AG20443 (cell line): ENCODE results near the gene FKBP10.
"Not testable (repeated sequence)": the region's sequence is repeated elsewhere in the genome, so short reads cannot be mapped to it uniquely, and the experiment has no call there.

Experiments
- DNase-seq: peaks from one replicate; pipeline ENCODE4 v3.0.0; 2012; ENCODE audit warnings: low spot score, mixed read lengths

The FKBP10 gene, protein sequence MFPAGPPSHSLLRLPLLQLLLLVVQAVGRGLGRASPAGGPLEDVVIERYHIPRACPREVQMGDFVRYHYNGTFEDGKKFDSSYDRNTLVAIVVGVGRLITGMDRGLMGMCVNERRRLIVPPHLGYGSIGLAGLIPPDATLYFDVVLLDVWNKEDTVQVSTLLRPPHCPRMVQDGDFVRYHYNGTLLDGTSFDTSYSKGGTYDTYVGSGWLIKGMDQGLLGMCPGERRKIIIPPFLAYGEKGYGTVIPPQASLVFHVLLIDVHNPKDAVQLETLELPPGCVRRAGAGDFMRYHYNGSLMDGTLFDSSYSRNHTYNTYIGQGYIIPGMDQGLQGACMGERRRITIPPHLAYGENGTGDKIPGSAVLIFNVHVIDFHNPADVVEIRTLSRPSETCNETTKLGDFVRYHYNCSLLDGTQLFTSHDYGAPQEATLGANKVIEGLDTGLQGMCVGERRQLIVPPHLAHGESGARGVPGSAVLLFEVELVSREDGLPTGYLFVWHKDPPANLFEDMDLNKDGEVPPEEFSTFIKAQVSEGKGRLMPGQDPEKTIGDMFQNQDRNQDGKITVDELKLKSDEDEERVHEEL

DNA sequence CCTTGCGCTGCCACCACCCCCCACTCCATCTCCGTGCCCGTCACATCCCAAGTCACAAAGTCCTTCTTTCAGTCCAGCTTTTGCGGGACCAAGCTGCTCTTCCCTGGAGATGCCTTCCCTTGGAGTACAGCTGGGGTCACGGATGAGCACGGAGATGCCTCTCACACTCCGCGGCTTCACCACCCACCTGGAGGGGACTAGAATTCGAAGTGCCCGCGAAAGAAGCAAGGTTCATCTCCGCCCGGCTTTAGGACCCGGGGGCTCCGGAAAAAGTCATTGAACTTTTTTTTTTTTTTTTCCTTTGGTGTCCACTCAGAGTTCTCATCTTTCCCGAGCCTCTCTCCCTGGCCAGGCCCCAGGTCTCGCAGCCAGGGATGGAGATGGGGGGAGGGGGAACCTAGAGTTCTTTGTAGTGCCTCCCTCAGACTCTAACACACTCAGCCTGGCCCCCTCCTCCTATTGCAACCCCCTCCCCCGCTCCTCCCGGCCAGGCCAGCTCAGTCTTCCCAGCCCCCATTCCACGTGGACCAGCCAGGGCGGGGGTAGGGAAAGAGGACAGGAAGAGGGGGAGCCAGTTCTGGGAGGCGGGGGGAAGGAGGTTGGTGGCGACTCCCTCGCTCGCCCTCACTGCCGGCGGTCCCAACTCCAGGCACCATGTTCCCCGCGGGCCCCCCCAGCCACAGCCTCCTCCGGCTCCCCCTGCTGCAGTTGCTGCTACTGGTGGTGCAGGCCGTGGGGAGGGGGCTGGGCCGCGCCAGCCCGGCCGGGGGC, at the start of gene FKBP10:
TSS of gene FKBP10 (plus strand) at position 624 of the 771 bp plus-strand sequence. CDS start at position 655, 31 bp downstream.
- DNase-seq, result peak; percentile 92

DNA sequence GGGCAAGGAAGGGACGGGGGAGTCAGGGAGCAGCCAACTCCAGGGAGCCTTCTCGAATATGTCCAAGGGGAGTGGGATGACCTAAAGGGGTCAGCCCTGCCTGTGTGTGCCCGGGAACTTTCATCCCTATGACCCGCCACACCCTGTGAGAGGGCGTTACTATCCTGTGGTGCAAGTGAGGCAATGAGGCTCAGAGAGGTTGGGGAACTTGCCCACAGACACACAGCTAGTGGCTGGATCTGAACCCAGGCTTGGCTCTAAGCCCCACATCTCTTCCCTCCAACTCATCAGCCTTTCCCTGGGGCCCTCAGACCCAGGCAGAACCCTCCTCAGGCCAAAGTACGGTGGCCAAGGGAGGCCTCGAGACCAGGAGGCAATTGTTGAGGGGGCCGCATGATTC, 49.5 kb upstream of the FKBP10 start:
- no peak for DNase-seq

DNA sequence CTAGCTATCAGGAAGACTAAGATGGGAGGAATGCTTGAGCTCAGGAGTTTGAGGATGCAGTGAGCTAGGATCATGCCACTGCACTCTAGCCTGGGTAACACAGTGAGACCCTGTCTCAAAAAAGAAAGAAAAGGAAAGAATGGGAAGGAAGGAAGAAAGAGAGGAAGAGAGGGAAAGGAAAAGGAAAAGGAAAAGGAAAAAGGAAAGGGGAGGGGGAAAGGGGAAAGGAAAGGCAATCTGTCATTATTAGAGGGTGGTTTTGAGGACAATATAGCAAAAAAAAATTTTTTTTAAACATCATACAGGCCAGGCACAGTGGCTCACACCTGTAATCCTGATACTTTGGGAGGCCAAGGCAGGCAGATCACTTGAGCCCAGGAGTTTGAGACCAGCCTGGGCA, 46.7 kb upstream of the FKBP10 start:
- DNase-seq, result no peak

DNA sequence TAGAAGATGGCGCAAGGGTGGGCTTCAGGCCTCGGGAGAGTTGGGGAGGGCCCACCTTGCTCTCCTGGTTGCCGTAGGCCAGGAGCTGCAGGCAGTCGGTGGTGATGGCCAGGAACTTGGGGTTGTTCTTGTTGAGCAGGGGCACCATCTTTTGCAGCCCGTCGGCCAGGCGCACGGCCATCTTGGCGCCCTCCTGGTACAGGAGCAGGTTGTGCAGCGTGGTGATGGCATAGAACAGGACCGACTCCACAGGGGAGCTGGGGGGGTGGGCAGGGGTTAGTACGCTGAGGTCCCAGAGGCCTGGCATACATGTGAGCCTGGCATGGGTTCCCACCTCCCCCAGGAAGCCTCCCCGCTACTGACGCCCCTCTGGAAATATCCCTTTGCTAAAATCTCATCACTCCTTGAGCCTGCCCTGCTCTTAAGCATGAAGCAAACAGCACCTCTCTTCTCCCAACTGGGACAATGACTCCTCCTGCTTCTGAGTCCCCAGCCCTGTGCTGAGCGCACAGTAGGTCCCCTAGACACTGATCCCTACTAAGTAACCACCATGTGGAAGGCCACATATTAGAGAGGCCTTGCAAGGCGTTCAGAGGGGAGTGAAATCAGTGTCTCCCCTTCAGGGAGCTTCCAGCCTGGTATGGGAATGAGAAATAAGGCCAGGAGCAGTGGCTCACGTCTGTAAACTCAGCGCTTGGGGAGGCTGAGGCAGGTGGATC, 45.3 kb upstream of the FKBP10 start:
- DNase-seq, result no peak

DNA sequence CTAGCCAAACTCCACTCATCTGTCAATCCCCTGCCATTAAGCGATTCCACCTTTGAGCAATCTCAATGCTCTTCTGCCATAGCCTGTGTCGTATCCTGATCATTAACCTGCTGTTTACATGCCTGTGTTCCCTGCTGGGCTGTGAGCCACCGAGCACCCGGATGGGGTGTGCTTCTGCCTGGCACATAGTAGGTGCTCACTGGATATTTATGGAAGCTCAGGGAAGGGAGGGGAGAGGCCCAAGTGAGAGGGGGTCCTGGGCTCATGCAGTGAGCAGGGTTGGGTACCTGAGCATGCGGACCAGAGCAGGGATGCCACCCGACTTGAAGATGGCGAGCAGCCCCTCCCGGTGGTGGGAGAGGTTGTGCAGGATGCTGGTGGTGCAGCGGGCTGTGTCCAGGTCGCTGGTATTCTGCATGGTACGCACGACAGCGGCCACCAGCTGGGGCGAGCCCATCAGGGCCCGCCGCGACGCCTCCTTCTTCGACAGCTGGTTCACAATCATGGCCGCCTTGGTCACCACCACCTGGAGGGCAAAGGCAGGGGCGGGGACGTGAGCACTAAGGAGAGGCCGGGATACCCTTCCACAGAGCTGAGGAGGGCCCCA, 44.0 kb upstream of the FKBP10 start:
- DNase-seq, result no peak

DNA sequence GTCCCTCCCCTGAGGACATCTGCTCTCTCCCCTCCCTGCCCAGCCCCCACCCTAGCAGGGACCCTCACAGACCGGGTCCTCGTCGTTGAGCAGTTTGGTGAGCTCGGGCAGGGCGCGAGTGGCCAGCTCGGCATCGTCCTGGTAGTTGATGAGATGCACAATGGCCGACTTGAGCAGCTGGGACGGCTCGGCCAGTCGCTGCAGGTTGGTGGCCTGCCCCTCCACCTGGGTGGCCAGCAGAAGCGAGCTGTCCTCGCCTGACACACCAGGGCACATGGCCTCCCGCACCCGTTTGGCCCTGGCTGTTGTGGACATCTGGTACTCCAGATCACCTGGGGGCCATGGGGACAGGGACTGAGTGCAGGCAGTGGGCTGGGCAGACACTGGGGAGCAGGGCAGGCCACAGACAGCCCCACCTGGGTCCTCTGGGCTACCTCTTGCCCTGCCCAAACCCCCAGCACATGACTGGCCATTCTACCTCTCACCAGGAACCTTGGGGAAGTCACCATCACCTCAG, 43.4 kb upstream of the FKBP10 start:
- no peak for DNase-seq

DNA sequence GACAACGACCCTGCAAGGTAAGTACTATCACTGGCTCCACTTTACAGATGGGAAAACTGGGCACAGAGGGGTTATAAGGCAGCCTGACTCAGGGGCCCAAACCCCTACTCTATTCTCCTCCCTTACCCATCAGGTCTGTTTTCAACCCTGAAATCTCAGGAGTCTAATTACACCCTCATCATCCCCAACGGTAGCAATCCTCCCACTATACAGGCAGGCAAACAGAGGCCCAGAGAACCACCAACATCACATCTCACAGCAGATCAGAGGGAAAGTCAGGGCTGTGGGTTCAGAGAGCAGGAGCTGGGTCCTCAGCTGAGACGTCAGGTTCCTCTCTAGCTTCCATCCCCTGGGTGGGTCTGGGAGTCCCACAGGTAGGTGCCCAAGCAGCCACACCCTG, 42.8 kb upstream of the FKBP10 start:
- no peak for DNase-seq

DNA sequence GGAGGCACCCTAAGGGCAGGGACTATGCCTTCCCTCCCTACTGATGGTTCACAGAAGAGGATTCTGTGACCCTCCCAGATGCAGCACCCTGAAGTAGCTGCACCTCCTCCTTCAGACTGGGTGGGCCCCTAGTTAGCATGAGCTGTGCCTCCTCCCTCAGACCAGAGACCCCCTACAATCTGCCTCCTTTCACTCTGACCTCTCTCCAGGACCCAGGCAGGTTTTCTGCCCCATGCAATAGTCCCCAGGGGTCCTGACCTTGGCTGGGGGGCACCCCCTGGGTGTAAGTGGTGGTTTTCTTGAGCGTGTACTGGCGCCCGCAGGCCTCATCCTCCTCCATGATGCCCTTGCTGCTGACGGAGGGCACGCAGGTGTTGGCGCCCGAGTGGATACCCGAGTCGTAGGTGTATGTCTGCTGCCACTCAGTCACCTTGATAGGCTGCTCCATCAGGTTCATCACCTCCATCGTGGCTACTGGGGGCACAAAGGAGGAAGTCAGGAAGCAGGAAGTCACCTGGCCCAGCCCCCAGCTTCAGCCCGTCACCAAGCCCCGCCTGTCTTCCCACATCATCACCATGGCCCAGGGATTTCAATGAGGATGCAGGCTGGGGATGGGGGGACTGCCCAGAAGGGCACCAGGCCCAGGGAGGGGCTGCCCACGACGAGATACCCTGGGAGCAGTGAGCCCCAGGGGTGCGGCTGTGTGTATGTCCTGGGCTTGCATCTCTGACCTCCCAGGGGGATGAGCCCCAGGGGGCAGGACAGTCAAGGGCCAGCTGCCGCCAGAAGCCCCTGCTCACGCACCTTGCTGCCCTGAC, 41.2 kb upstream of the FKBP10 start:
- DNase-seq, result no peak

DNA sequence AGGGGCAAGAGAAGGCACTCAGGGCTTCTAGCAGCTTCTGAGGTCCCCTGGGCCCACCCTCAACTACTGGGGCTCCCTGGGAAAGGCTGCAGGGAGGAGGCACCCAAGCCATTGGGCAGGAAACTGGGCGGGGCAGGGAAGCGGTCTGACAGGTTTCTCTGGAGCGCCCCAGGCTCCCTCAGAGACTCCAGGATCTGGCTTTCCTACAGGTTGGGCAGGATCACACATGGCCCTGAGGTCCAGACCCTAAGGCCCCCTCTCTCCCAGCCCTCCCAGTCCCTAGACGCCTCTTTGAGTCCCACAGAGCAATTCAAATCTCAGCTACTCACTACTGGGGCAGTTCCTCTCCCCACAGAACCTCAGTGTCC, 40.6 kb upstream of the FKBP10 start:
- no peak for DNase-seq

DNA sequence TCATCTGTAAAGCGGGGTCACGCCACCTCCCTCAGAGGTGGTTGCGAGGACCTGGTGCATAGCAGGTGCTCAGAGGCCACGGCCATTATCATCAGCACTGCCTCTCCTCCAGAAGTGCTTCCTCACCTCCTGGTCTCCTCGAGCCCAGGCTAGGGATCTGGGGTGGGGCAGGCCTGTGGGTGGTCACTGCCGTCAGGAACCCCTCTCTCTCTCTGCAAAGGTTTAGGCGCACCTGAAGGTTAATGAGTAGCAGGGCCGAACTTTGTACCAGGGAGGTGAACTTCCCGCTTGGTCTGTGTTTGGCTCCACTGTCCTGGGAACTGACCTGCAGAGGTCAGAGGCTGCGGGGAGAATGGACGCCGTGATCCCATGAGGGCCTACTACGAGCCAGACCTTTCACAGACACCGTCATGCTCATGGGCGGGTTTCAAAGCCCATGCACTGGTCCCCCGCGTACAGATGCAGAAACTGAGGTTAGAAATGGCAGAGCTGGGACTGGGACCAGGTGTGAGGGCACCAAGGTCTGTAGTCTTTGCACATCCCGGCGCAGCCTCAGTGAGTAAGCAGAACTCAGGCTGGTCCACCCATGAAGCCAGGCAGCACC, 40.1 kb upstream of the FKBP10 start:
- no peak for DNase-seq

DNA sequence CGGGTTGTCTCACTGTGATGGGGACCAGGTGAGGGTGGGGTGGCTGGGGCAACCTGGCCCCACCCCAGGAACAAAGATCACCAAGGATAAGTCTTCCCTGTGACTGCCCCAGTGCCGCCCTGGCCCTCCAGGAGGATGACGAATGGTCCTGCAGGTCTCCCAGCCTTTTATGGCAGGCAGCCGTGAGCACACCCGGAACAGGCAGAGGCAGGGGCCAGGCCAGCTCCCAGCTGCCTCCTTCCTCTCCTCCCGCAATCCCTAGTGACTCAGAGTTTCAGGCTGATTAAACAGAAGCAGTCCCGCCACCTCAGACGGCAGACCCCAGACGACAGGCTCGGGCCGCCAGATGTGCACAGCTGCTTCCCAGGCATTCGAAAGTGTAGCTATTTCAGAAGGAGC, 39.6 kb upstream of the FKBP10 start:
- peak; percentile 83 for DNase-seq

DNA sequence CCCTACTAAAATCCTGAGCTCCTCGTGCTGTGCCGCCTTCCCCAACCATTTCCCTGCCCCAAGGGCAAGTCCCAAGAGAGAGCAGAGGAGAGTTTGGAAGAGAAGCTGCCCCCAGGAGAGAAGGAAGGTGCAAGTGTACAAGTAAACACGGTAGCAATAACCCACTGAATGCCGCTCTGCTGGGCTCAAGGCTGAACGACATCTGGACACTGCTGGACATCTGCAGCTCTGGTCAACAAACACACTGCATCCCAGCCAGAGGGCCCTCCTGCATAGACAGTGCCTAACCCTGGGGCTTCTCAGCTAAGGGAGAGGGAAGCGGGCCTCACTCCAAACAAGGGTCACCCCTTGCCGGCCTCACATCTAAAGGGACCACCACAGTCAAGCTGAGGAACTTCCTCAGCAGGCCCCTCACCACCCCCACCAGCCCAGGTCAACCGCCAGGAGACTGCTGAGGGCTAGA, 39.0 kb upstream of the FKBP10 start:
- DNase-seq, result no peak

DNA sequence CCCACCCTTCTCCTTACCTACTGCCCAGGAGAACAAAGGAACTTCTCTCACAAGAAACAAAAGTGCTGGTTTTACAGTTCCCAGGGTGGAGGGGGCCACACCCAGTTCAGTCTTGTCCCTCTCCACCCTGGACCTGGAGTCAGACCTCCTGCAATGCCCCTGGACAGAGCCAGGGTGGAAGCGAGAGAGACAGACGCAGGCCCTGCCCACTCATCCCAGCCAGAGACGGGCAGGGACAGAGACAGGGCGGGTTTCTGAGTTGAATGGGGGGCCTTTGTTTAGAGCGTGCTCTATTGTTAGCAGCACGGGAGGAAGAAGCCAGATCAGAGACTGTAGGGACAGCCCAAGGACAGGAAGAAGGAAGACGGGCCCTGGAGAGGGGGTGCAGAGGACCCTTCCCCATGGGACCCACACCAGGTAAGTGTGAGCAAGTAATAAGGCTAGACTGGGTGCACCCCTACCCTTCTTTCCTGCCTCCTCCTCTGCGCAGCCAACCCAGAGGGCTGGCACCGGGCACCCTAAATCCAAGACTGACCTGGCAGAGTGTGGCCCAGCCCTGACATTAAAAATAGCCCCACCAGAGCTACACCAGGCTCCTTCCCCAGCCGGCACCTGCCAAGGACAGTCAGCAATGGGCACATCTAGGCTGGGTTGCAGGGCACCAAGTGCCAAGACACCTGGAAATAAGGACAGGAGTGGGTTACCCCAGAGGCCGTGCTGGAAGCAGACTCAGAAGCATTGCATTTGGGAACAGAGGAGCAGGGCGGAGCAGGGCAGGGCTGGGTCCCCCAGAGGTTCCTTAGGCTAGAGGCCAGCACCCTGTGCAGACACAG, 37.2 kb upstream of the FKBP10 start:
- DNase-seq, result no peak

DNA sequence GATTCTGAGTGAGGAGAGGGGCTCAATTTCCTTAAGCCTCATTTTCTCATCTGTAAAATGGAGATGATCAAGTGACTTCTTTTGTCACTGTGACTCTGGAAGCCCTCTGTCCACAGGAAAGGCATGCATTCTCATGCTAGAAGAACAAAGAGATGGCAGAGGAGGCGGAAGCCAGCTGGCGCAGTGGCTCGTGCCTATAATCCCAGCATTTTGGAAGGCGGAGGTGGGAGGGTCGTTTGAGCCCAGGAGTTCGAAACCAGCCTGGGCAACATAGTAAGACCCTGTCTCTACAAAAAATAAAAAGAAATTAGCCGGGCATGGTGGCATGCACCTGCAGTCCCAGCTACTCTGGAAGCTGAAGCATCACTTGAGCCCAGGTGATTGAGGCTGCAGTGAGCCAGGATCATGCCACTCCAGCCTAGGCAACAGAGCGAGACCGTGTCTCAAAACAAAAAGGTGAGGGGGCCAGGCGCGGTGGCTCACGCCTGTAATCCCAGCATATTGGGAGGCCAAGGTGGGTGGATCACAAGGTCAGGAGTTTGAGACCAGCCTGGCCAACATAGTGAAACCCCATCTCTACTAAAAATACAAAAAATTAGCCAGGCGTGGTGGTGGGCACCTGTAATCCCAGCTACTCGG, 36.4 kb upstream of the FKBP10 start:
- DNase-seq, result not testable (repeated sequence)

DNA sequence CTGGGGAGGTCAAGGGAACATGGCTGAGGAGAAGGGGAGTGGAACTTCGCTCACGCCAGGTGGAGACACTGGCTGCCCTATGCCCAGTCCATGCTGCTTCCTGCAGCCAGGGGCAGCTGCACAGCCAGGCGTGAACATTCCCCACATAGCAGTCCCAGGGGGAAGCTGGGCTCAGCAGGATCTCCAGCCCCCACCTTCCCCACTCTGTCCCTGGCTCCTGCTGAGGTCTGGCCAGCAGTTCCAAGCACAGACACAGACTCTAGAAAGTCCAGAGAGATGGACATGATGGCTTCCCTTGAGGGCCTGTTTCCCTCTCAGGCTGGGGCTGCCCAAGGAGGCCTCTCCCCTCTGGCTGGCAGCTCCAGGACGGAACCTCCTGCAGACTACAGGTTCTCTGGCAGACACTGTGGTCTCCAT, 35.6 kb upstream of the FKBP10 start:
- DNase-seq, result peak; percentile 37

DNA sequence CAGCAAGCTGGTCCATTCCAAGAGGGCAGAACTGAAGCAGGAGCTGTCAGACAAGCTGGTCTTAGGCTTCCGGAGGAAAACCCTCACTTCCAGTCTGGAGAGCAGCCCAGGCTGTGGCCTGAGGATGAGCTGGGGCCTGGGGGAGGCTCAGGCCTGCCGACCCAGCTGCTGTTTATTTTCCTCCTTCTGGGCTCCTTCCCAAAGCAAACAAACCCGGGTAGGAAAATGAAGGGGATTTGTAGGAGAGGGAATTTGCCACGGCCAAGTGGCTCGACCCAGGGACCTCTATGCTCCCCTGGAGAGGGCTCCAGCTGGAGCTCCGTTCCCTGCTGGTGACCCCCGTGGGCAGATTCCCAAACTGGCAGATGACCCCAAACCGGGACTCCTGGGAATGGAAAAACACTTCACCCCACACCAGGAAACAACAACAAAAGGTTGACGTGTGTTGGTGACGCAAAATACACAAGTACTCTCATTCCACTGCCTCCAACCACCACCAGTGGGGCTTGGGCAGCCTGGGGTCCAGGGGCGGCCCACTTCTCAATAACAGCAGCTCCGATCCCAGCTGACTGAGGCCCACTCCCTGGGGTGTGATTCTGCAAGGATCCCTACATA, 35.1 kb upstream of the FKBP10 start:
- DNase-seq, result peak; percentile 90

DNA sequence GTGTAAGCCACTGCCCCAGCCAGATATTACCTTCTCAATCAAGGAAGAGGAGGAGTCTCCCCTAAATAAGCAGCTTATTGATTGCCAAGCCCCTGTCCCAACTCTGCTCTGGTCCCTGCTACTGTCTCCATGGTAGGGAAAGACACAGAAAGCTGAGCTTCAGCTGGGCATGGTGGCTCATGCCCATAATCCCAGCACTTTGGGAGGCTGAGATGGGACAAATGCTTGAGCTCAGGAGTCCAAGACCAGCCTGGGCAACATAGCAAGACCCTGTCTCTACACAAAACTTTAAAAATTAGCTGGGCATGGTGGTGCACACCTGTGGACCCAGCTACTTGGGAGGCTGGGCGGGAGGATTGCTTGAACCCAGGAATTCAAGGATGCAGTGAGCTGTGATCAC, 32.9 kb upstream of the FKBP10 start:
- DNase-seq, result no peak

DNA sequence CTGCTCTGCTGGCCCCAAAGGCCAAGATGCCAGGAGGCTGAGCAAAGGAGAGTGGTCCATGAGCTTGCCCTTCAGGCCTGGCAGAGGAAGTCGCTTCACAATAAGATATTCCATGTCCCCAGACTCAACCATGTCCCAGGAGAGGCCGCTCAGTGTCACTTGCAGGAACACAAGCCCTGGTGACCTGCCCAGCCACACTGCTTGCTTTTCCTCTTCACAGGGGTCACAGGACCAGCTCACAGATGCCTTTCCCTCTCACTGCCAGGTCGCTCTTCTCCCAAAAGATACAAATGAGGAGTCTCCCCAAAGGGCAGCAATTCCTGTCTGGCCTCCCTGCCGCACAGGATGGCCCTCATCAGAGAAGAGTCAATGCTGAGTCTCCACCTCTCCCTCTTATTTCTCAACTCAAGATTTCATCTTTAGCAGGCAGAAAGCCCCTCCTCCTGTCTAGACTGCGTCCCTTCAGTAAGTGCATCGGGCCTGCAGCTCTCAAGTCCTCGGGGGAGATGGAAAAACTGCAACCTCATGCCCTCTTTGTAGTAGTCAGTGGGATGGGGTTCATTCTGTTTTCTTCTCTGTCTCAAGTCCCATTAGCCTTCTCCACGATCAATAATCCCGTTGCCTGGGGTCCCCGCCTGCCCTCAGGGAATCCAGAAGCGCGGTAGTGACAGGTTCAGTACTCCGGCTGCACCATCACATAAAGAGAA, 31.2 kb upstream of the FKBP10 start:
- DNase-seq, result no peak
